Activated CD4-positive, alpha-beta T cell treated with anti-CD3 and anti-CD28 coated beads, Interleukin-2, amount 50 U/mL, for 48 hours (primary cell): ENCODE data around the gene RGS8.
"Not testable (repeated sequence)": the region's sequence is repeated elsewhere in the genome, so short reads cannot be mapped to it uniquely, and the experiment has no call there.

Source experiments
- DNase-seq, 2 experiments: peaks; one replicate each; pipeline ENCODE4 v3.0.0-alpha.2; 2020

Gene RGS8

DNA sequence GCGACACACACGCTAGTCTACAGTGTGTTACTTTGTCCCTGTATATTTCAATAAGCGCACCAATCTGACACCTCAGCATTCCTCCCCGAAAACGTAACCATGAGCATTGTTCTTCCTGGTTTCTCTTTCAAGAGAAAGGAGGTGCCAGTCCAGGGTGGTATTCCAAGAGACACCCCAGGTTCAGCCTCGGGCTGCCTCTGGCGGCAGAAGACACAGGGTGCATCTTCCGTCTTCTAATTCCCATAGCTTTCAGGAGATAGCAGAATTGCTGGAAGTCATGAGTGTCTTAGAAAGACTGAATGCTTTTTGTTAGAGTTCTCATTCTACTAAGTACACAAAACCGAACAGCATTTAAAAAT, 15.9 kb upstream of the RGS8 start:
- DNase-seq, result no peak

DNA sequence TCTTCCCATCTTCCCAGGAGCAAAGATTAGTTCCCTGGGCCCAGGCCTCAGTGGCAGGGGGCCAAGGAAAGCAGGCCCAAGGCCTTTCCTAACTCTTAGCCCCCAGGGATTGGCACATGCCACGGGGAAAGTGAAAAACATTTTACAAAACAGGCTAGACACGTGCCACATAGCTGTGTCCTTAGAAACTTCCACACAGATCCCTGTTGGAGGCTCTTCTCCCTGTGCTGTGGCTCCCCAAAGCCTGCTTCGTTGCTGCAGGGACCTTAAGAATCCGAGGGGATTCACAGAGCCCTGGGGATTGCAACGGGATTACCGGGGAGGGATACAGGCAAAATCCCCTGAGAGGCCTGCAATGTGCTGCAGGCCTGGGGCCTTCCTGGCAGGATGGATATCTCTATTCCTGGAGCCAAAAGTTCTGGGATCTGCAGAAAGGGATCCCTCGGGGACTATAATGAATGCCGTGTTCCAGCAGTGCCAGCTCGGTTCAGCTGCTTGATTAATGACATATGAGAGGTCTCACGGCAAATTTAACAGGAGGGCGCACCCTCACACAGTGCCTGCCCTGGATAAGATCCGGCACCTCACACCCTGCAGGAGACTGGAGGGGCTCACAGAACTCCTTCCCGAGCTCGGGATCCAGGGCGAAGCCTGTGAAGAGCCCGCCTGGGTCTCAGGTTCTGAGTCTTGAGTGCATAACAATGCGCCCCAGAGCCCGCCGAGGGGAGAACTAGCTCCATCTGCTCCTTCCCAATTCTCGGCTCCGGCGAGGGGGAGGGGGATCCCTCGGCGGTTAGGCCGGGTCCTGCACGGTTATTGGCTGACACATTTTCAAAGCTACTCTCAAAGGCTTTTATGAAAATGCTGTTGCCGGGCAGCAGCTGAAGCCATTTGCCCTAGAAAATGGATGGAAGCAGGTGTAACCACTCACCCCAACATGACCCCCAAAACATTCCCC, 15.3 kb upstream of the RGS8 start:
- DNase-seq, result no peak

DNA sequence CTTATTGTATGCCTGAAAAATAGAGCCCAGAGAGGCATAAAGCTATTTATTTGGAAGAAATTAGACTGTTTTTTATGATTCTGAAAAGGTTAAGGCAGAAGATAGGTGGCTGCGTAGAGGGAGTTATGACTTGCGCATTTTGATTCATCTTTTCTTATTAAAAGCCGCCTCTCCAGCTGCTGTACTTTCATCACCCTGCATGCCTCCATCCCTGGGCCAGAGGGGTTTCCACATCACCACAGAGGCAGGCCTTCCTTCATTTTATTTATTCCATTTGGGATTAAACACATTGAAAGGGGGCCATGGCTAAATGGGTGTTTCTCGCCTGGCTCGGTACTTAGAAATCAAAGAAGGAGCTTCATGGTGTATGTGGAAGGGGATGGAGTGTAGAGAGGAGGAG, 14.6 kb upstream of the RGS8 start:
- DNase-seq, result no peak

DNA sequence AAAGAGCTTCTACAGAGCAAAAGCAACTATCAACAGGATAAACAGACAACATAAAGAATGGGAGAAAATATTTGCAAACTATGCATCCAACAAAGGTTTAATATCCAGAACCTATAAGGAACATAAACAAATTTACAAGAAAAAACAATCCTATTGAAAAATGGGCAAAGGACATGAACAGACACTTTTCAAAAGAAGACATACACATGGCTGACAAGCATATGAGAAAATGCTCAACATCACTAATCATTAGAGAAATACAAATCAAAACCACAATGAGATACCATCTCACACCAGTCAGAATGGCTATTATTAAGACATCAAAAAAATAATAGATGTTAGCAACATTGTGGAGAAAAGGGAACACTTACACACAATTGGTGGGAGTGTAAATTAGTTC, 8.8 kb upstream of the RGS8 start:
- DNase-seq, result not testable (repeated sequence)

DNA sequence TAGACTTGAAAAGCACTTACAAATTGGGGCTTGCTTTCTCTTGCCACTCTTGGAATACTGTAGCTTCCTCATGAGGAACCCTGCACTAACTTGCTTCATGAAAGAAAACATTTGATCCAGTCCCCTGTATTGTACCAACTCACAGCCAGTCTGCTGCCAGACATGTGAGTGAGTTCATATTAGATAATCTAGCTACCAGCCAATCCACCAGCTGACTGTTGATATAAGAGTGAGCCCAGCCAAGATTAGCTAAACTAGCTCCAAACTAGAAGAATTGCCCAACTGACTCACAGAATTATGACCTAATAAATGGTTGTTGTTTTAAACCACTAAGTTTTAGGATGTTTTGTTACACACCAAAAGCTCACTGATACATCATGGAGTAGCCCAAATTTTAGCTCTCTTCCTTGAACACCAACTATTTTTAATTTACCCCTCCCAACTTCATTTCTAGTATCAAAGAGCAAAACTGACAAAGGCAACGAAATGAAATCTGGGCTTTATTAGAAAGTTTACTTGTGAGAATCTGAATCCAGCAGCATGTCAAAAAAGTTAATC, 6.6 kb upstream of the RGS8 start:
- DNase-seq, result no peak

DNA sequence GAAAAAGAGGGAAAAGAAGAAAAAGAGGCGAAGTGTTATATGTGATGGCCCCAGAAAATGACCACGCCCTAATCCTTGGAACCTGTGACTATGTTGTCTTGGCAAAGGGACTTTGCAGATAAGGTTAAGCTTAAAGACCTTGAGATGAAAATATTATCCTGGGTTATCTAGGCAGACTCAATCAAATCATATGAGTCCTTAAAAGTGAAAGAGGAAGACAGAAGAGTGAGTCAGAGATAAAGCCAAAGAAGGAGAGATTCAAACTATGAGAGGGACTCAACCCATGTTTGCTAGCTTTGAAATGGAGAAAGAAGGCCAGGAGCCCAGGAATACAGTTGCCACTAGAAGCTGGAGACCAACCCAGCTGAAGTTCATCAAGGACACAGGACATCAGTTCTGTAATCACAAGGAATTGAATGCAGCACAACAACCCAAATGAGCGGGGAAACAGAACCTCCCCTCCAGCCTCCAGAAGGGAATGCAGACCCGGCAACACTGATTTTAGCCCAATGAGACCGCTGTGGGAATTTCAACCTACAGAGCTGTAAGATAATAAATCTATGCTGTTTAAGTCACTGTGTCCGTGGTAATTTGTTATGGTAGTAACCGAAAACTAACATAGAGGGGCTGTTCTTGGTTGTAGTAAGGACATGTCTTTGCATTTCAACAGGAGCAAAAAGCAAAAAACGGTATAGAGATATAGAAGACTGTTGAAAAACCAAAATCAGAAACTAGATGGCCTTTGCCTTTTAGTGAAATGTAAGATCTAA, 4.2 kb upstream of the RGS8 start:
- DNase-seq, result no peak

DNA sequence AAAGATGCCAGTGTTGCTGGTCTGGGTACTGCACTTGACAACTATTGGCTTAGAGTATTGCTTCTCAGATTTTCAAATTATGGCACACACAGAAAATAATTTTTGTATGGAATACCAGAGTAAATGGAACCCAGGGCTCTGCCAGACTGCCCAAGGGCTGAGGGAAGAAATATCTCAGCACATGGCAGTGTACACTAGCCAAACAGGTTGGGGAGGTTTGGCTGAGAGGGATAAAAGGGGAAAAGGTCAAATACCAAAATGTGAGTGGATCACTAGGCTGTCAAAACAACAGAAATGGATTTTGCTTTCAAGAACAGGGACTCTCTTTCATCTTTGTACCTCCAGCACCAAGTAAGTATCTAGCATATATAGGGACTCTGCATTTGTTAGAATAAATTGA, 3.0 kb upstream of the RGS8 start:
- no peak for DNase-seq

DNA sequence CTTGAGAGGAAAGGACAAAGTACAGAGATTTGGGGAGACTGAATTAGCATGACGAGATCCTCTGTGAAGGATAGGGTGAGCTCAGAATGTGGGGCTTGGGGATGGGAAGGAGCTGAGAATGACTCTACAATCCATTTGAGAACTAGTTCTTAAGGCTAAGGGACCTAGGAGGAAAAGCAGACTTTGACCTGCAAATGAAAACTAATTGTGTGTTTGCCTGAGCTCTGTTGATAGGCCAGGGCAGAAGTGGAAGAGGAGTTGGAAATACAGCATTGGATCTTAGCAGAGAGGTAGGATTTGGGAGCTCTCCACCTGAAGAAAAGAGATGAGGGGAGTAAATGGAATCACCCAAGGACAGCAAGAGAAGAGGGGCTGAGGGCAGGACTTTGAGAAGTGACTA, 2.1 kb upstream of the RGS8 start:
- DNase-seq, result no peak

DNA sequence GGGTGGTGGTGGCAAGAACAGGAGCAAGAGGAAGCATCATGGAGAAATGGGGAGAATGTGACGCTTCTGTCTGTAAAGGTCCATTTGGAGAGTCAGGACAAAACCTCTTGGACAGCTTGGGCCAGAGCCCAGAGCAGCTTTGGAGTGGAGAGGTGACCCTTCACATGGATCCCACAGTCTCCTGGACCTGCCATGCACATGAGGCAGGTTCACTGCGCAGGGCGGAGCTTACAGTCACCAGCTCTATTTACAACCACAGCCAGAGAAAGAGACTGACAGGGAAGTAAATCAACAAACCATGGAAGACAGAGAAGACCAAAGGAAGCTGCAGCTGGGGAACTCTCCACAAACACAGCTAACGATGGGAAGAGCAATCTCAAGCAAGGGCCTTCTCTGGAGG, 828 bp upstream of the RGS8 start:
- DNase-seq, result no peak

DNA sequence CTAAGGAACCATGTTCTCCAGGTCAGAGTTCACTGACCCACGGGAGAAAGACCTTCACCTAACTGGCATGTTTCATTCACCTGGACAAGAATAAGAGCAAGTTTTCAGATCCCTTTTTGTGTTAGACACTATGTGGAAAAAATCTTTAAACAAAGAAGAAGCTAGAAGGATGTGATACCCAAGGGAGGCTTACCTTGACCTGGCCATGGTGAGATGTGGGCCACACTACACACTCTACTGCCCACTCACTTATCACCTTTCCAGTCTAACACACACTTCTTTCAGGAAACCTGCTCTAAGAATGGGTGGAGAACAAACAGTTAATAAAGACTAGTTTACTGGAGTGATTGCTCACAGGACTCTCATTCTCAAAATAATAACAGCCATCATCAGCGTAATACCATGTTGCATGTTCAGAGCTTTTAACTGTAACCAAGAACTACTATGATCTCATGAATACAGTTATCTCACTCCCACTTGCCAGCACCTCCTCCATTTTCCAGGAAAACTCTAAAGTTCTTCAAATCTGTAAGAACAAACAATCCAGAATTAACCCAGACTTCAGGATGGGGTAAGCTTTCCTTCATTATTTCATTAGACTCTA, 1.4 kb downstream of the RGS8 start:
- DNase-seq, result no peak

DNA sequence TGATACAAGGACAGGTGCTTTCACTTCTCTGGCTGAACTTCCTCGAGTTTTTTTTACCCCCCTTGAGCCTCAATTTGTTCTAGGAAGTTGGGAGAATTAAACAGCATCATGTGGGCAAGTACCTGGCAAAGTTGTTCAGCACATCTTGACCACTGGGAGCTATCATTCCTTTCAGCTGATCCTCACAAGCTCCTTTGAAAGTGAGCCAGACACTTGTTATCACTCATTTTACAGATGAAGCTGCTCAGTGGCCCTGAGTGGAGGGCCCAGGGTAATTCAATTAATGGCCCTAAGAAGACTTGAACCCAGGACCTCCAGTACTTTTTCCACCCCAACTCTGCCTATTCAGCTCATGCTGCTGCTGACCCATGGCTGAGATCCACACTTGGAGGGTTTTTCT, 2.0 kb downstream of the RGS8 start:
- DNase-seq, result no peak

DNA sequence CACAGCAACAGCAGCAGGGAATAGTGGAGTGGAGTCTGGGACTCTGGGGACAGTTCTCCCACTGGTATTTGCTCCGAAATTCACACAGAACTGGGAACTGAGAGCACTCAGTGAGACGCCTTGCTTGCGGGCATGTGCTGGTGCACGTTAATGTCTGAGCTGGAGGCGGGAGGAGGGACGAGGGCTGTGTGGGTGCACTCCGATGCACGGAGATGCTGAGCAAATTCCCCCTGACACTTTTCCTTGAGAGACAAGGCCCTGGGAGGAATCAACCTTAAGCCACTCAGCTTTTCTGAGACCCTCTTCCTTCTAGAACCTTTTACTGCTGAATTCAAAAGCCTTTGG, 2.8 kb downstream of the RGS8 start:
- no peak for DNase-seq

DNA sequence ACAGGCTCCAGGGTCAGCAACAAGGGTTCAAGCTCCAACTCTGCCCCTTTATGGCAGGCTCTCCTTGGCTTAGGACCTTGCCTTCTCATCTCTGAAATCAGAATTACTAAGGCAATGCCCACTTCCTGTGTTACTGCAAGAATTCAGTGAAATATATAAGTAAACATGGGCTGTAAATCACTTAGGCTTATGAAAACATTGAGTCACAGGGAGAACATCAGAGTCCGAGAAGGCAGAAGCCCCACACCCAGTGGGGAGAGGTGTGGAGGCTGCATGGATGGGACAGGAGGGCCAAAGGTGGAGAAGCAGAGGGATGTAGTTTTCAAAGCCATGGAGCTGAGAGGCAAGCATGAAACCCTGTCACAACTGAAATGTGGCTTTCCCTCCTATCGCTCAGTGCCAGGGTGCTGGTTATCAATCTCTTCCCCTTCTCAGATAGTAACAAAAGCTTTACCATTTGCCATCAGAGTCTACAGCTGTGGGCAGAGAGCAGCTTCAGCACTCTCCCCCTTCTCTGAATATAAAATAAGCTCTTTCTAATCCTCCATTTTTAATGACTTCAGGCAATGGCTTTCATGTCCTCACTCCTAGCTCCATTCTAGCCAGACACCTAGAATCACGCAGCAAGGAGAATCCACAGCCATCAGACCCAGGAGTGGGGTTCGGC, 3.4 kb downstream of the RGS8 start:
- no peak for DNase-seq

DNA sequence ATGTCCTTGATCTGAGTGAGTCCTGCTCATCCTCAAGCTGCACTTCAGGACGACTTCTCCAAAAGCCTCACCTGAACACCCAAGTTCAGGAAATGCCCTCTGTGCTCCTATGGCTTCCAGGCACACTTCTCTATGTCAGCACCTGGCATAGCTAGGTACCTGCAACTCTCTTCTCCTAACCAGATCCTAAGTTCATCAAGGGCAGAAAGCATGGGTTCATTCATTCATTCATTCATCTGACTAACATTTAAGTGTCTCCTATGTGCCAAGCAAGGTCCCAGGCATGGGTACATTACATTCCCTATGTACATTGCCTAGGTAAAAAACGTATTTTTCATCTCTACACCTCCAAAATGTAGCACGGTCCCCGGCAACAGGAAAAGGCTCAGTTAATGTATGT, 4.0 kb downstream of the RGS8 start:
- no peak for DNase-seq

DNA sequence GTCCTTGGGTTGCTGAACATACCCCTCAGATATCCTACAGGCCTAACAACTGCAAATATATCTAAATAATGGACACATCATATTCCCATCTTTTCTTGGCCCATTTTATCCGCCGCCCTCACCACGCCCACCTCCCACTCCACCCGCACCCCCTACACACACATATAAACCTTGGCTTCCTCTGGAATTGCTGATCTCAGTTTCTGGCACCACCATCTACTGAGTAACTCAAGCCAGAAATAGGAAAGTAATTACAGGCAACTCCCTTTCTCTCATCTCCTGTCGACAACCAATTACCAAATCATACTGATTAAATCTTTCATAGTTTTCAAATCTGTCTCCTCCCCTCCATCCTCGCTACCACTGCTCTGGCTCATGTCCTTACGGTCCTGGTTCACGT, 4.7 kb downstream of the RGS8 start:
- no peak for DNase-seq

DNA sequence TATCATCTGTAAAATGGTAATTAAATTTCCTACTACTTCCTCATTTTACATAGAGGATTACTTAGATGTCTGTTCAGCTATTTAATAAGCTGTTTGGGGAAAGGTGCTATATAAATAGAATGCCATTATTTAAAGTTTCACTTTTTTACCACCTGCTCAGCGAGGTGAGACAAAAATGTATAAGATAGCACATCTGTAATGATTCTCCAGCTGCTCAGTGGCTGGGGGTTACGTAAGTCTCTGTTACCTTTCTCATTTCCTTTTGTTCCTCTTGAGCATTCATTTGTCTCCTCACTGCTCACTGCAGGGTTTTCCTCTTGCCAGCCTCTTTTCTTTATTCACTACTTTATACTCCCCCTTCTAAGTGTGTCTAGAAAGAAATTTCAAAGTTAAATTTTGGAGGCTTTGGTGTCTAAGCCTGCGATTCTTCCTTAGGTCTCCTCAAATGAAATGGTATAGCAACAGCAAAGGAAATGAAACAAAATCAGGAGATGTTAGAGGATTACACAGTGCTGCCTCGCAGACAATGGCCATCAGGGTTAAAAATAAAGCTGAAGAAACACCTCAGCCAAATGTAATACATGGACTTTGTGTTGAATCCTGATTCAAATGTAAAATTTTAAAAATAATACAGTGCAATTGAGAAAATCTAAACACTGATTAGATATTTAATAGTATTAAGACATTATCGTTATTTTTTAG, 6.8 kb downstream of the RGS8 start:
- no peak for DNase-seq

DNA sequence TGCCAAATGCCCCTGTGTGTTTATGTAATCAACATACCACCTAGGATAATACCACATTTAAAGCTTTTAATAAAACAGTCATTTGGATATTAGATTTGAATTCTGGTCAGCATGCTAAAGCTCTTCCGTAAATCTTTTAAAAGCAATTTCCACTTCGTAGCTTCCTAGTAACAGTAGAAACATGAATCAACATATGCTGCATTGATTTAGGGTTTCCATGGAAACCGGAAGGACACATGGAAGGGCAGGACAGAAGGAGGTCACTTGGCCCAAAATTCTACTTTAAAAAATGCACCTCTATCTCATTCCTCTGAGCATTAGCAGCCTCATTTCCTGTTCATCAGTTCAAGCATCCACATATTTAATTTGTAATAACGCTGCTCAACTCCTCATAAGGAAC, 8.1 kb downstream of the RGS8 start:
- DNase-seq, result no peak

DNA sequence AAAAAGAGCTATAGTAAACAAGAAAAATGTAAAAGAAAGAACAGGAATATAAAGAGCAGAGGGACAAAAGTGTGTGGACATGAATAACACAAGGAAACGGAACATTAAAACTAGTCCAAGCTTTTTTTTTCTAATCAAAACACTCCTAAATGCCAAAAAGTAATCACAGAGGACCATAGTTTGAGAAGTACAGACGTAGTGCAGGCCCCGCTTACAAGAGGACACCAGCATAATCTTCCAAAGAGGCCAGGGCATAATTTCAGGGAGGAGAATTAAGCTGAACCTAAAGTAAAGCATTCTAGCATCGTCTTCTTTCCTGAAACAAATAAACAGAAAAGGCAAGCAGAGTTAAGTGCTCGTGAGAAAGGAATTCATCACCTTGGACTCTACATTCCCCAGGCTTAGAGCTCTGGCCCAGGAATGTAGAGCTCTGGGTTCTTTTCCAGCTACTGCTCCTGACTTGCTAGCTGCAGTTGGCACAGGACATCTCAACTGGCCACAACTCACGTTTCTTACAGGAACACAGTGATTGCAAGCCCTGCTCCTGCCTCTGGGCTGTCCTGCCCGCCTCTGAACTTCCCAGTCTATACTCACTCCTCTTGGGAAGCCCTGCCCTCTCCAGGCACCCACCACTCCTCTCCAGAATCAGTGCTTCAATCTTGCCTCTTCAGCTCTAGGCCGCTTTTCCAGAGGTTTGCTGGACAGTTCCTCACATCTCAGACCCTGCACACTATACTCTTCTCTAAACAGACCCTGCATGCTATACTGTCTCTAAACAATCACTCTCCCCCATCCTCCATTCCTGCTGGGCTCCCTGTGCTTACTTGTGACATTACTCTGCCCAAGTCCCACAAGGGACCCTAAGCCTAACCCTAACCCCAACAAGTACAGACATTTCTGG, 9.8 kb downstream of the RGS8 start:
- DNase-seq, result no peak

DNA sequence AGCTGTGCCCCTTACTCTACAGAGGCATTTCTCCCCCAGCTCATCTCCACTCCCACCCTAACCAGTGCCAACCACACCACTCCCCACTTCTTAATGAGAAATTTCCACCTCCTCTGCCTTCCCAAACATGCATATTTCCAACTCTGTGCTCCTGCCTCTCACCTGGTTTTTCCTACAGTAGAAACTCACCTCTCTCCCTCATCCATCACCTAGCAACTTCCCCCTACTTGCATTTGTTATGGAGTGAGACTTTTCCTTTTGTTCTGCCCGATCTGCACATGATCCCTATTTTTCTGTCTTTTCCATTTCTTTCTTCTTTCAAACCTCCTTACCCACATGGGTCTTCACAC, 11.9 kb downstream of the RGS8 start:
- no peak for DNase-seq

DNA sequence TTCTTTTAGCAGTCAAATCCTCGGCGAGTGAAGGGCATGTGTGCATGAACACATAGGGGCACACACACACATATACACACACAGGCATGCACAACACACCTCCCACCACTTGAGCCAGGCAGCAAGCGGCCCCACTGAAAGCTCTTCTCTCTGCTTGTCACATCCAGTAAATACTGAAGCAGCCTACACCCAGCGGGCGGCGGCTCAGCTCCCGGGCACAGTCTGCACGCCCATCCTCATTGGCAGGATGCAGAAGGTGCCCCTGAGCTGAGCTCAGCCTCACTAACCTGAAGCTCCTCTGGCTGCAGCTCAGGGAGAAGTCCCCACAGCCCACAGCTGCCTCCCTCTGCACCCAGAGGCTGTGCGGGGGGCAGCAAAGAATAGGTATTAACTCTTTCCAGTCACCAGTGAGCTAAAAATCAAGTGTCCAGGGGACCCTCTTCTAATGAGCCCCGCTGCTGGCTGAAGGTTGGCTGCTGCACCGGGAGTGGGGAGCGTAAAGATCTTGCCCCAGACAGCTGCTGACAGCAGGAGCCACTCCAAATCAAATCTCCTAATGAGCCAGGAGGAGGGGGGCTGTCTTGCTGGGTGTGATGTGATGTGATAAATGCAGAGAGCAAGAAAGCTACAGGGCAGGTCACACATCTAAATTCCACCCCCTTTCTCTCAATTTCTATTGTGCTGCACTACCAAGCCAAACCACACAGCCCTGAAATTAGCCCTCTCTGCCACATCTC, 12.5 kb downstream of the RGS8 start:
- DNase-seq, result no peak
